HG03520 (cell line): ENCODE data around the gene RFX3.

Source experiments
- ATAC-seq: cut with Tn5 transposase; IDR thresholded peaks from one replicate; pipeline ENCODE4 v1.9.1; 2021; ENCODE audit warnings: mild to moderate bottlenecking, moderate library complexity; ENCODE audit not compliant: unreplicated experiment

The RFX3 gene

GRCh38 chr9:3290231-3290840 lies 235.5 kb downstream of the RFX3 start:
- ATAC-seq: no peak

DNA sequence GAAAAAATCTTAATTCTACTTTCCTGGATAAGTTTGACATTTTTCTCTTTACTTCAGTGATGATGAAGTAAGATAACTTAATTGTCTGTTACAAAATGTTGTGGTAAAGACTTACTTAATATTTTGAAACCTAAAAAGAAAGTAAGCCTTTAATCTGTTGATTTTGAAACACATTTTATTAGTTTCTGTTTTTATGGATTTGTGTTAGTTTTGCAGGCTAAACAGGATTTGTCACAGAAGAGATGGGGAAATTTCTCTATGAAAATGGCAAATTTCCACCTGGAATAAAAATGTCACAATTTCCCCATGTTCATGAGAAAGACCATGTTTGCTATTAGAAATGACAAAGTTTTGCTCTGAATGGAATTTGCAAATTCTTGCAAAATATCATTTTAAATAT lies 237.1 kb downstream of the RFX3 start:
- no peak for ATAC-seq

DNA sequence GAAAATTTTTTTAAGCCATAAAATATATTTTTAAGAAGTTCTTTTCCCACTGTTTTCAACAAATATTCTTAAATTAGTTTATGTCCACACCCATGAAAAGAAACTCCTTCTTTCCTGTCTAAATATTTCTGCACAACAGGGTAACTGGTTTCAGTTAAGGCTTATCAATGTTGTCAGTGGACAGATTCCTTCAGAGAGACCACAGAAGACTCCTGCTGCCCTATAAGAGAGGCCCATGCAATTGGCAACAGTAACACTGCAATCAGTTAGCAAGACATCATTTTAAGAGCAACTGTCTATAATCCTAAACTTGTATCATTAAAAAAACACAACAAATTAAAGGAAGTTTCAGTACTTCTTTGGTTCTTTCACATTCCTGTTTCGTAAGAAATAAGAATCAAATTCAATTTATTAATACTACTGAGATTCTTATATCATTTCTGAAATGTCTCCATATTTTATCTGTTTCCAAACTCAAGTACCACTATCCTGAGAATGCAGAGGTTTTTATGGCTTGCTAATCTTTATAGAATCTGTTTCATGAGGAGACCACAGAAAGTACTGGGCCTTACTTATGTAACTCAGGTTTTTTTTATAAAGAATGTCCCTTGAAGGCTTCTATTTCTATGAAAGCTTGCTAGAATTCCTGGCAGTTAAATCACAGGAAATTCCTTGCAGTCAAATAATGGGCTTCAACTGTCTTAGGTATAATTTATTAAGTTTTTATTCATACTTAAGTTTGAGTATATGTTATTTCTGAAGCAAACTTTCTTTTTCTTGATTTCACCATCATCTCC lies 240.2 kb downstream of the RFX3 start:
- ATAC-seq: no peak

DNA sequence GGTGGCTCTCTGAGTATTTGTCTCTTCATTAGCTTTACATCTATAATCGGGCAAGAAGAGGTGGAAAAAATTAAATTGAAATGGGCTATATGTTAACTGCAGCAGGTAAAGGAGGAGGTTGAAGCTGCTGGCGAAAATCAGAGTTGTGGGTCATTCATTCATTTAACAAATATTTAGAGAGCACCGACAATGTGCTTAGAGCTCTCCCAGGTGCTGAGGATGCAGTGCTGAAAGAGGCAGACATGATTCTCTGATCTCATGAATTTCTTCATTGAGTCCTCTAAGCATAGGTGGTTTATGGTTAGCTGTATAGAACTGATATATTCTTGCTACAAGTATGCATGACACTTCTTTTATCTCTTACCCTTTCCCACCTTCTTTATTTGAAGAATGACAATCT lies 243.4 kb downstream of the RFX3 start:
- no peak for ATAC-seq

- no peak for ATAC-seq
Measured at GRCh38 chr9:3281399-3281798, 244.4 kb downstream of the RFX3 start.

GRCh38 chr9:3277200-3277599 lies 248.6 kb downstream of the RFX3 start:
- ATAC-seq: no peak

GRCh38 chr9:3271581-3271980 lies 254.2 kb downstream of the RFX3 start:
- ATAC-seq: no peak

DNA sequence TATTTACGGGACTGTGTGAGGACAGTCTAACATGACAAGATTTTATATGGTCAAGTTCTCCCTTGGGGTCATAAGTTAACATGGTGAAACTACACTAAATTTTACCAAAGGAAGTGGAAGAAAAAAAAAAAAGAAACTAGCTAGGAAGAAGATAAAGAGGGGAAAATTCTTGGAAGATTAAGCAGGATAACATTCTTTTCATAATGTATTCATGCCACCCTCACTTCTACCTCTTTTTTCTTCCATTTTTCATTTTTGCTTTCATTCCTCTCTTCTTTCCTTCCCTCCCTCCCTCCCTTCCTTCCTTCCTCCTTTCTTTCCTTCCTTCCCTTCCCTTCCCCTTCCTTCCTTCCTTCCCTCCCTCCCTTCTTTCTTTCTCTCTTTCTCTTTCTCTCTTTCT lies 254.6 kb downstream of the RFX3 start:
- no peak for ATAC-seq

DNA sequence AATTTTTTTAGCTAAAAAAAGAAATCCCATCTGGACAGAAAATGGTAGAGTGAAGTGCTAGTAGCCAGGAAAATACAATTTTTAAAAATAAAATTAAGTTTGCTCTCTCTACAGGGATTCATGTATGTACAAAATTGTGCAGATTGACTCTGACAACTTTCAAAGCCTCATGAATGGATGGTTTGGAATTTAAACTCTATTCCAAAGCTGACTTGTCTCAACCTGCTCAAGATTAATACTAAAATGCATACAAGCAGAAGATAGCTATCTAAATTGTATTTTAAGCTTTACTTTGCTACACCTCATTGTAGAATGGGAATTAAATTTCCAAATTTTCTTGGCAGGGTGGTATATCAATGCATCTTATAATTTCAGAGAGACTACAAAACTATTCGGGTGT lies 257.6 kb downstream of the RFX3 start:
- ATAC-seq: no peak

DNA sequence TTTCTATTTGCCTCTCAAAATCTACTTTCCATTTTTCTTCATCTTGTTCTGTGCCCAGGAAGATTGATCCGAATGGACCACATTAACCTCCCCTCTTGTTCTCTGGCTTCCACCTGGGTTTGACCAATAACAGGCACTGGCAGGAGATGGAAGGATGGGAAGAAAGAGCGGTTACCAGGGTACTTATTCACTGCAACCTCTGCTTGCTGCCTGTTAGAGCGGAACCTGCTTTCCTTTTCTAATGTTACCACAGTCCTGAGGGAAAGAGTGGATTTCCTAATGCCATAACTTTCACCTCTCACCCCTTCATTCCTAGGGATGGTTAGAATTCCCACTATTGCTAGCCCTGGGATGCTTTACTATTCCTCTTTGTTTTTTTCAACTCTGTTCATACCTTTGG lies 262.1 kb downstream of the RFX3 start:
- no peak for ATAC-seq

- no peak for ATAC-seq
Measured at GRCh38 chr9:3262826-3263529, 262.8 kb downstream of the RFX3 start.

DNA sequence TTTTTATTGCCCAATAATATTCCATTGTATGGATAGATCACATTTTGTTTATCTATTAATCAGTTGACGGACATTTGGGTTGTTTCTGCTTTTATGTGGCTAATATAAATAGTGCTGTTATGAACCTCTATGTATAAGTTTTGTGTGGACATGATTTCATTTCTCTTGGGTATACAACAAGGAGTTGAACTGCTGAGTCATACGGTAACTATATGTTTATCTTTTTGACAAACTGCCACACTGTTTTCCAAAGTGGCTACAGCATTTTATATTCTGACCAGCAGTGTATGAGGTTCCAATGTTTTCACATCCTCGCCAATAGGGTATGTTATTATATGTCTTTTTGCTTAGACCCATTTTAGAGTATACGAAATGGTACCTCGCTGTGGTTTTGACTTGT lies 264.3 kb downstream of the RFX3 start:
- no peak for ATAC-seq

- ATAC-seq: no peak
Measured at GRCh38 chr9:3256571-3257330, 269.1 kb downstream of the RFX3 start.

GRCh38 chr9:3251309-3251708 lies 274.5 kb downstream of the RFX3 start:
- ATAC-seq: no peak

DNA sequence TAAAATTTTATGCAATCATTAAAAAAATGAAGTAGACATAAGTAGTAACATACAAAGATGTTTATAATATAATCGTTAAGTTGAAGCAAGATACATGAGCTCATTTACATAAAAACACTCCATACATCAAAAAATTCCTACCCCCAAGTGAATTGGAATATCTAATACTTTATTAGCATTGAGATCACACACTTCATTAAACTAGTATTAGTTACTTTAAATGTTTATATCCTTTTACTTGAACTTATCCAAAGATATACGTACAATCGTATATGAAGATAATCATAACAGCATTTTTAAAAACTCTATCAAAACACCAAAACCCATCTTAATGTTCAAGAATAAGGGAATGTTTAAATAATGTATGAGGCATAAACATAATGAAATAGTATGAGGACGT lies 275.1 kb downstream of the RFX3 start:
- no peak for ATAC-seq

- ATAC-seq: no peak
Measured at GRCh38 chr9:3247211-3247610, 278.6 kb downstream of the RFX3 start.

GRCh38 chr9:3246241-3246640 lies 279.6 kb downstream of the RFX3 start:
- ATAC-seq: no peak

DNA sequence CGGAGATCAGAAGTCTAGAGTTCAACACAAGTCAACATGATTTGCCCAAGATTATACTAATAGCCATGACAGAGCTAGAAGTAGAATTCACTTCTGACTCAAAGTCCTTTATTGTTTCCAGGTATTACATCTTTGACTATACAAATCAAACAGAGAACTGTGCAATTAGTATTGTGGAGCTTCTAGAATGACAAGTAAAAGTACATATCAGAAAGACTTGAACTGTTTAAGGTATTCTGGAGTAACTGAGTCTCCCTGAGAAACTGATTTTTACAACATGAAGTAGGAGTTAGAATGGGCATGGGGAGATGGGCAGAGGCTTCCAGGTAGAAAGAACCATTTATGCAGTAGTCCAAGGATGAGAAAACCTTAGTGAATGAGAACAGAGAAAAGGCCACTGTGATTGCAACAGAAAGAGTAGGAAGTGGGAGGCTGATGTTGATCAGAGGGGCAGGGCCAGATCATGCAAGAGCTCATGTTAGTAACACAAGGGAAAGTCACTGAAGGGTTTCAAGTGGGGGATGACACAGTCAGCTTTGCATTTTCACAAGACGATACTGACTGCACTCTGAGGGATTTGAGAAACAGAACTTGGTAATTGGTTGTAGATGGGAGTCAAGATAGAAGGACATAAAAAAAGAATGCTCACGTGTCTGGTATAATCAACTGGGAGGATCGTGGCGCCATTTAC lies 280.7 kb downstream of the RFX3 start:
- ATAC-seq: no peak

DNA sequence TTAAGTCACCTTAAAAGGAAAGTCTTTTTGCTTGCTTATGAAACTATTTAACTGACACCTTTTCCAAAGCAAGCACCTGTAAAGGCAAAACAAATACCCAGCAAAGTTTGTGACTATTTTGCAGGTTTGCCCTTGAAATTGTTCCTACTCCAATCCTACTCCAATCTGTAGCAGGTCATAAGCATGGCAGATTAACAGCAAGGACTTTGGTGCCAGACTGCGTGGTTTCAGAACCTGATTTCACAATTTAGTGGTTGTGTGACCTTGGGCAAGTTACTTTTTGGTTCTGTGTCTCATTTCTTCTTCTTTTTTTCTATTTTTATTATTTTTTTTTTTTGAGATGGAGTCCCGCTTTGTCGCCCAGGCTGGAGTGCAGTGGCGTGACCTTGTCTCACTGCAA lies 282.1 kb downstream of the RFX3 start:
- ATAC-seq: no peak

DNA sequence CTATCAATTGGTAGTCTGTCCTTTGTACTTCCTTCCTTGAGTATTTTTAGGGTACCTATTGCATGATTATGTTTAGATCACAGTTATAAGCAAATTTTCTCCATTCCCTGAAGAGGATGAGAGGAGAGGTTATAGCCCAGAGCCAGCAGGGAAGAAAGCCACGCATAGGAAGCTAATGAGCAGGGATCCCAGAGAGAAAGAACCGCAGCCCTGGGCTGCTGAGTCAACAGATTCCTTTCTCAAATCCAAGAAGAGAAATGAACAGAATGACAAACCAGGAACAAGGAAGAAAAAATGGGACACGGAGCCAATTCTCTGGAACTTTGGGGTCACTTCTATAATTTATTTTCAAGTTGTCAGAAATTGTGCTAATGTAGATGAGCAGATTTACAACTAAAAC lies 284.5 kb downstream of the RFX3 start:
- no peak for ATAC-seq
